ENCODE data around the gene SEMA4D. TPM values are rescaled to one million over a fixed set of nuclear protein-coding genes. Genes with fewer than 3 reads are reported as not detected.

Gene SEMA4D, protein sequence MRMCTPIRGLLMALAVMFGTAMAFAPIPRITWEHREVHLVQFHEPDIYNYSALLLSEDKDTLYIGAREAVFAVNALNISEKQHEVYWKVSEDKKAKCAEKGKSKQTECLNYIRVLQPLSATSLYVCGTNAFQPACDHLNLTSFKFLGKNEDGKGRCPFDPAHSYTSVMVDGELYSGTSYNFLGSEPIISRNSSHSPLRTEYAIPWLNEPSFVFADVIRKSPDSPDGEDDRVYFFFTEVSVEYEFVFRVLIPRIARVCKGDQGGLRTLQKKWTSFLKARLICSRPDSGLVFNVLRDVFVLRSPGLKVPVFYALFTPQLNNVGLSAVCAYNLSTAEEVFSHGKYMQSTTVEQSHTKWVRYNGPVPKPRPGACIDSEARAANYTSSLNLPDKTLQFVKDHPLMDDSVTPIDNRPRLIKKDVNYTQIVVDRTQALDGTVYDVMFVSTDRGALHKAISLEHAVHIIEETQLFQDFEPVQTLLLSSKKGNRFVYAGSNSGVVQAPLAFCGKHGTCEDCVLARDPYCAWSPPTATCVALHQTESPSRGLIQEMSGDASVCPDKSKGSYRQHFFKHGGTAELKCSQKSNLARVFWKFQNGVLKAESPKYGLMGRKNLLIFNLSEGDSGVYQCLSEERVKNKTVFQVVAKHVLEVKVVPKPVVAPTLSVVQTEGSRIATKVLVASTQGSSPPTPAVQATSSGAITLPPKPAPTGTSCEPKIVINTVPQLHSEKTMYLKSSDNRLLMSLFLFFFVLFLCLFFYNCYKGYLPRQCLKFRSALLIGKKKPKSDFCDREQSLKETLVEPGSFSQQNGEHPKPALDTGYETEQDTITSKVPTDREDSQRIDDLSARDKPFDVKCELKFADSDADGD
- total RNA-seq, result 0.58 and 0.66 TPM in 2 replicates

GRCh38 chr9:89497978-89498851 is at the start of gene SEMA4D:
SEMA4D (minus strand) TSS chr9:89498113; CDS start chr9:89405456, 92,657 bp downstream.

DNA sequence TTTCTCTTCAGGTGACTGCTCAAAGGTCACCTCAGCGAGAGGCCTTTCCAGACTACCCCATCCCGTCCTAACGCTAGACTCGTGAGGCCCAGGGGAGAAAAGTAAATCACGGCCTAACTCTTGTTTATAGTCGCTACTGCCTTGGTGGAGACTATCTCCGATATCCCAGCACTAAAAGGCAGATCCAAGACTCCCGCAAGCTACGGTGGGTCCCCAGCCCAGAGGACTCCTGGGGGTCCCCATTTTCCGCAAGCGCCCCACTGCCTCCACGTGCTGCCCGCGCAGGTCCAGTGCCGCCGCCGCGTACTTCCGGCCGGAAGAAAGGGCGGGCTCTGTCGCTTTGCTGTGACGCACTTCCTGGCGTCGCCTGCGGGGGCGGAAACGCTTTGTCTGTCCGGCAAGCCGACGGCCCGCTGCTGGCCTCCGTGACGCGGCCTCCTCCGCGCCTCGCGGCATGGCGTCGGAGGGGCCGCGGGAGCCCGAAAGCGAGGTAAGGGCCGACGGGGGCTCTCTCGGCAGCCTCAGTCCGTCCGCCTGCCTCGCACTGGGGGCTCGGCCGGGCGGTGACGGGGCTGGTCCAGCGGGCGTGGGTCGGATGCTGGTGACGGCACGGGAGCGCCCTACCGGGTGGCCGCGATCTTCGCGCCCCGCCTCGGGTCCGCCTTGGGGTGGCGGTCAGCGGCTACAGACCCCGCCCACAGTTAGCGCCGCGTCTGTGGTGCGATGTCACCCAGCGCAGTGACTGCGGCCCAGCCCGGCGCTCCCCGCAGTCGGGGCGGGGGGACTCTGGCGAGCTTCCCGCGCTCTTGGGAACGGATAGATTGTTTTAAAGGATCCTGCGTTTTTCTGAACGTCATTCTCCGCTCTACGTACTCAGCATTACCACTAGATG is 179.5 kb downstream of the SEMA4D start, which contains the start of gene SECISBP2:
Gene SECISBP2, plus strand, starts transcription at position 378 of the 892 bp plus-strand sequence. Its CDS starts 77 bp downstream, at position 455.

Other genes starting within 250 kb of the SEMA4D start
- 45.5 and 242 TPM in 2 replicates for gene CKS2, start 186.9 kb downstream of the SEMA4D start, total RNA-seq
- 25.8 and 27.9 TPM in 2 replicates for gene SECISBP2, start 179.6 kb downstream of the SEMA4D start, total RNA-seq
- 3.1 TPM in 1 of 2 replicates, not detected in the other for gene GADD45G, start 106.9 kb upstream of the SEMA4D start, total RNA-seq

Measured in smooth muscle cell of trachea (primary cell).